GM19467 (cell line): Measurements from ENCODE around the gene NR0B1.

Source experiments
- ATAC-seq: cut with Tn5 transposase; IDR thresholded peaks from one replicate; pipeline ENCODE4 v1.9.1; 2021; ENCODE audit warnings: mild to moderate bottlenecking, moderate library complexity; ENCODE audit not compliant: unreplicated experiment

Gene NR0B1, protein sequence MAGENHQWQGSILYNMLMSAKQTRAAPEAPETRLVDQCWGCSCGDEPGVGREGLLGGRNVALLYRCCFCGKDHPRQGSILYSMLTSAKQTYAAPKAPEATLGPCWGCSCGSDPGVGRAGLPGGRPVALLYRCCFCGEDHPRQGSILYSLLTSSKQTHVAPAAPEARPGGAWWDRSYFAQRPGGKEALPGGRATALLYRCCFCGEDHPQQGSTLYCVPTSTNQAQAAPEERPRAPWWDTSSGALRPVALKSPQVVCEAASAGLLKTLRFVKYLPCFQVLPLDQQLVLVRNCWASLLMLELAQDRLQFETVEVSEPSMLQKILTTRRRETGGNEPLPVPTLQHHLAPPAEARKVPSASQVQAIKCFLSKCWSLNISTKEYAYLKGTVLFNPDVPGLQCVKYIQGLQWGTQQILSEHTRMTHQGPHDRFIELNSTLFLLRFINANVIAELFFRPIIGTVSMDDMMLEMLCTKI

DNA sequence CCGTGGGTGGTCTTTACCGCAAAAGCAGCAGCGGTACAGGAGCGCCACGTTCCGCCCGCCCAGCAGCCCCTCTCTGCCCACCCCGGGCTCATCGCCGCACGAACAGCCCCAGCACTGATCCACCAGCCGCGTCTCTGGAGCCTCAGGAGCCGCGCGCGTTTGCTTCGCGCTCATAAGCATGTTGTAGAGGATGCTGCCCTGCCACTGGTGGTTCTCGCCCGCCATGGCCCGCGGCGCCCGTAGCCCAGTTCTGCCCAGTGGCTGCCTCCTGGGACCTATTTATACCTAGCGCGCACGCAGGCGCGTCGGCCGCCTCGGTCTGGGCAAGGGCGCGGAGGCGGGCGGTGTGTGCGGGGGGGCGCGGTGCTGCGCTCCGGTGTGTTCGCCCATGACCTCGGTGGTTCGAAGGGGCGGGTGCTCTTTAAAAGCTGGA, at the start of gene NR0B1:
TSS of gene NR0B1 (minus strand) at position 252 of the 433 bp plus-strand sequence. CDS start at position 225, 27 bp downstream.
- ATAC-seq: no peak

GRCh38 chrX:30349946-30350345, 40.8 kb upstream of the NR0B1 start:
- no peak for ATAC-seq

DNA sequence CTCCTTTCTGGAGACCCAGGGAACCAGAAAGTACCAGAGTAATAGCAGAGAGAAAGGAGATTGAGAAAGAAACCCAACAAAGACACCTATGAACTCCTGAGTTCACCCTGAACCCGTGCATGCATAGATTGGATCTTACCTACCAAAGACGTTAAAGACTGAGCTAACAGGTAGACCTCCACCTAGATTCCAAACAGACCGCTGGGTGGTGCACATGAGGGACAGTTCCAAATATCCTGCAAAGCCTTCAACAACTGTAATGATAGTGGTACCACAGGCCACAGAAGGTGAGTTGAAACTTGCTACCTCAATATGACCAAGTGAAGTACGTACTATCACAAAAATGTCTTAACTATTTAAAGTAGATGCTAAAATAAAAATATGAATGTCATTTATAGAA, 34.0 kb upstream of the NR0B1 start:
- ATAC-seq: no peak

- no peak for ATAC-seq
Measured at GRCh38 chrX:30340753-30341152, 31.6 kb upstream of the NR0B1 start.

GRCh38 chrX:30327762-30328161, 18.6 kb upstream of the NR0B1 start:
- no peak for ATAC-seq

- ATAC-seq: no peak
Measured at GRCh38 chrX:30317308-30317707, 8.1 kb upstream of the NR0B1 start.

DNA sequence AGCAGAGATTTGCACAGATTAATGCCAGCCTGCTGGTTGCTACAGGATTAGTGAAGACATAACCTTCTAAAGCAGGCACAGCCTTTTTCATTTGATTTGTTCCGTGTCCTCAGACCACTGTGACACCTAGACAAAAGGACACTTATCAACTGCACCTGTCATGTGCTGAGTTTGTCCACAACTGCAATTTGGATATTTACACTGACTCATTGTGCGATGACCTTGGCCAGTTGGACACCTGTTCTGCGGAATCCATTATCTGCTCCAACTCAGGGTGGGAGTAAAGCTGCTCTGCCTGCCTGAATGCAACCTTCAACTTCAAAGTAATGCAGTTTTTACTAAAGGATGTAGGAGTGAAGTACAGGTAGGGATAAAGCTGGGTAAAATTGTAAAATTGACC, 4.1 kb upstream of the NR0B1 start:
- no peak for ATAC-seq

GRCh38 chrX:30312858-30313257, 3.7 kb upstream of the NR0B1 start:
- no peak for ATAC-seq

DNA sequence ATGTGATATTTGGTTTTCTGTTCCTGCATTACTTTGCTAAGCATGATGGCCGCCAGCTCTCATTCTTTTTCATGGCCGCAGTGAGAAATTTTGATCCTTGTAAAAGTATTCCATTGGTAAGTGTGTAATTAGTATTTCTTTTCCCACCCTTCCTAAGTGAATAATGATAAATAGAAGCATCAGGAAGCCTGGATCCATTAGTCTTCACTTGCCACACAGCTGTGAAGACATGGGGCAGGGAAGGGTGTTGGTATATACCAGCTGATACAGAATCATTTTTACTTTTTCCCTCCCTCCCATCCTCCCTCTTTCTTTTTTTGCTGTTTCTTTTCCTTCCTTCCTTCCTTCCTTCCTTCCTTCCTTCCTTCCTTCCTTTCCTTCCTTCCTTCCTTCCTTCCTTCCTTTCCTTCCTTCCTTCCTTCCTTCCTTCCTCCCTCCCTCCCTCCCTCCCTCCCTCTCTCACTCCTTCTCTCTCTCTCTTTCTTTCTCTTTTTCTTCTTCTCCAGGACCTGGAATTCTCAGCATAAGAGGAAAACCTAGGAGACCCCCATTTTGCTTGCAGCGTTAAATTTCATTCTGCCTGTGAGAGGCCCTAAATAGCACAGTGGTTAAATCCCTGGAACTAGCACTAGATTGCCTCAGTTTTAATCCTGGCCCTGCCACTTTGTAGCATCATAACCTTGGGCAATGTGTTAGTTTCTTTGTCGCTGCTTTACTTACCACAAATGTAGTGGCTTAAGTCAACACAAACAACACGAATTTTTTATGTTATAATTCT, 1.4 kb upstream of the NR0B1 start:
- no peak for ATAC-seq

DNA sequence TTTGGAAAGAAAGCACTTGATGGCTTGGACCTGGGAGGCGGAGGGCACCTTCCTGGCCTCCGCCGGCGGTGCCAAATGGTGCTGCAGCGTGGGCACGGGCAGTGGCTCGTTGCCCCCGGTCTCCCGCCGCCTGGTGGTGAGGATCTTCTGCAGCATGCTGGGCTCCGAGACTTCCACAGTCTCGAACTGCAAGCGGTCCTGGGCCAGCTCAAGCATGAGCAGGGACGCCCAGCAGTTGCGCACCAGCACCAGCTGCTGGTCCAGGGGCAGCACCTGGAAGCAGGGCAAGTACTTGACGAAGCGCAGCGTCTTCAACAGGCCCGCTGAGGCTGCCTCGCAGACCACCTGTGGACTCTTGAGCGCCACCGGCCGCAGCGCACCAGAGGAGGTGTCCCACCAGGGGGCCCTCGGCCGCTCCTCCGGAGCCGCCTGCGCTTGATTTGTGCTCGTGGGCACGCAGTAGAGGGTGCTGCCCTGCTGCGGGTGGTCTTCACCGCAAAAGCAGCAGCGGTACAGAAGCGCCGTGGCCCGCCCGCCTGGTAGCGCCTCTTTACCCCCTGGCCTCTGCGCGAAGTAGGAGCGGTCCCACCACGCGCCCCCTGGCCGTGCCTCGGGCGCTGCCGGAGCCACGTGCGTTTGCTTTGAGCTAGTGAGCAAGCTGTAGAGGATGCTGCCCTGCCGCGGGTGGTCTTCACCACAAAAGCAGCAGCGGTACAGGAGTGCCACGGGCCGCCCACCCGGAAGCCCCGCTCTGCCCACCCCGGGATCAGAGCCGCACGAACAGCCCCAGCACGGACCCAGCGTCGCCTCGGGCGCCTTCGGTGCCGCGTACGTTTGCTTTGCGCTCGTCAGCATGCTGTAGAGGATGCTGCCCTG, 689 bp downstream of the NR0B1 start:
- ATAC-seq: no peak

DNA sequence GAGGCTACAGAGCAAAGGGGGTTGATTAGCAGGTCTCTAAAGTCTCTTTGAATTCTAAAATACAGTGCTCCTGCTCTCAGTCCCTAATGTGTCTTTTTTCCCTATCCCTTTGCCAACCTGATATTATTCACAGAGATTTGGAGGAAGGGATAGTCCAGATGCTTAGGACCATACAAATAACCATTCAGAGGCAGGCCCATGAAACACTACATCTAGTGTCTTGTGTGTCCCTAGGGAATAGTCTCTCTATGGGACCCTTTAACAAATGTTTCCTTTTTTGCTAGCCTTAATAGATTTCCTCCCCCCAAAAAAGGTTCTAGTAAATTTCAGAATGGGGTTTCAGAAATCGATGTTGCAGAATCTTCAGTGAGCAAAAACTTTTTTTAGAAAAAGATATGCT, 1.7 kb downstream of the NR0B1 start:
- ATAC-seq: no peak

DNA sequence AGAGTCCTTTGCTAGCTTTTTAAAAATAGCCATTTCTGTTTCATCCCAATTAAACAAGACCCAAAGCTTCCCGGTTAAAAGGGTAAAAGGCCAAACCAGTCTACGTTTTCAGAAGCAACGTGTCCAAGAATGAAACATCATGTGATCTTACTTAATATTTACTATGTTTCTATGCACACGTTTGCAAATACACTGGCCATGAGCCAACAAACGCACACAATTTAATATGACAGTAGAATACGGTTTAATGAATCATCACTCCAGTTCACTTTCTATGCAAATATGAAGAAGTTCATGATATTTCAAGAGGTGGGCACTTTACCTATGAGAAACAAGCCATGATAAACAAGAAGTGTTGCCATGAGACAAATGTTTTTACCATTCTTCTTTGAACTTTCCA, 4.3 kb downstream of the NR0B1 start:
- no peak for ATAC-seq

GRCh38 chrX:30302956-30303355, 6.2 kb downstream of the NR0B1 start:
- ATAC-seq: no peak

- ATAC-seq: no peak
Measured at GRCh38 chrX:30301963-30302362, 7.2 kb downstream of the NR0B1 start.

- no peak for ATAC-seq
Measured at GRCh38 chrX:30301208-30301607, 8.0 kb downstream of the NR0B1 start.

DNA sequence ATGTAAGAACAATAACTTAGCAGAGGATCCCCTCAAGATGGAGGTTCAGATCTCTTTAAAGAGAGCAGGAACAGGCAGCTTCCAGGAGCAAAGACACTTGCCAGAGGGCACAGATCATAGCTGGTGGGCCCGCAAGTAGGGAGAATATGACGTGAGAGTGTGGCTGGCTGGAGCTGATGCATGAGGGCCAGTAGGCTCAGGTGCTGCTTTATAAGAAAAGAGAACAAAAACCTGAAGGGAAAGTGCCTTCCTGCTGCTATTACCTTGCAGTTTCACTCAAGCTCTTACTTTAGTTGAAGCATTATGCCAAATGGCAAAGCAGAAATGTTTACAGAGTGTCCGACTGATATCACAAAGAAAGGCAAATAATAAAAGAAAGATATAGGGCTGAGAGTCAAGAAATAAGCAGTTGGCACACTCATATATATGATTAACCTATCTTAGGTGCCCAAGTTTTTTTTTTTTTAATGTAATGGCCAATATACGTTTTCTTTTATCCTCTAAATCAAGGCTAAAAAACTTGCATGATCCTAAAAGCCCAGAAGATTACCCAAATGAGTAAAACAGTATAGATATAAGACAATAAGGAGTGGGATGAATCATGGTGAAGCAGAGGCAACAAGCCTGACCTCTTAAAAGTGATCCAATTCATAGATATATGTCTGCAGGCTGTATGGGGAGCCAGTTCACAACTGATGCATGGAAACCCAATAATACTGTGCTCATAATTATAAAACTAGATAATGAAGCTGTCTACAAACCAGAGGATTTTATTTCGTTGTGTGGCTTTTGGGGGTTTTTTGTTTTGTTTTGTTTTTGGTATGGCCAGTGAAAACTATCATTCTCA, 12.6 kb downstream of the NR0B1 start:
- ATAC-seq: no peak

DNA sequence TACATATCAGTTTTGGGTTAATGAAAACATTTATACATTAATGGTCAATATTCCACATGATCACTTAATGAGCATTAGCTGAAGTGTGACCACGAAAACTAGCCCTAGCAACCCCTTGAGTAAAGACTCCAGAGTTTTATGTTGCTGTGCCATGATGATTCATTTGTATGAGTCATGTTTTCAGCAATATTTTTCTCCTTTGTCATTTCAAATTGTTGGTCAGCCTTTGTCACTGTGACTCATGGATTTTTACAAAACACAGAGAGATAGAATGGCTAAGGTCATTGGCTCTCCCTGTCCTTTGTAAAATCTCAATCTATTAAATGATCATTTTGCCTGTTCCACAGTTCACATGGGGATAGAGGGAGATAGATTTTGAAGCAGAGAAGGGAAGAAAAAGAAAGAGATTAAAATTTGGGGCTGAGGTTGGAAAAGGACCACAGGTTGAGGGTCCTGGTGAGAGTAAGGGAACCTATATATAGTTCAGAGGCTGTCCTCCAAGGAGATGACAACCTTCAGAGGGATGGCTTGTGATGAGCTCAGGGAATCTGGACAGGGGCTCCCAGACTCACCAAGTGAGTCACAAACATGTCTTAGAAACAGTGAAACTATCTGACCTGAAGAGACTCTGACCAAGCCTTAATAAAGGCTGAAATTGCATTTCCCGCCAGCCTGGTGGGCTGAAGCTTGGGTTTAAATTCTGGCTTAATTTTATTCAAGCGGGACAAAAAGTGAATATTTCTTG, 25.6 kb downstream of the NR0B1 start:
- no peak for ATAC-seq

GRCh38 chrX:30282527-30282926, 26.7 kb downstream of the NR0B1 start:
- ATAC-seq: no peak

- ATAC-seq: no peak
Measured at GRCh38 chrX:30280428-30280827, 28.8 kb downstream of the NR0B1 start.
